Mucosa of stomach (tissue), 1 donor: Measurements from ENCODE around the gene KDM3B.

Experiments used
- H3K27me3 ChIP-seq: one replicate; pipeline ENCODE4 v1.7.0; 2013; ENCODE audit warnings: mild to moderate bottlenecking, low read length; ENCODE audit not compliant: control insufficient read depth, insufficient read depth
- H3K36me3 ChIP-seq: one replicate; pipeline ENCODE4 v1.7.0; 2013; ENCODE audit warnings: low read length; ENCODE audit not compliant: control insufficient read depth, insufficient read depth
- H3K4me1 ChIP-seq: one replicate; pipeline ENCODE4 v1.7.0; 2013; ENCODE audit warnings: mild to moderate bottlenecking, low read length; ENCODE audit not compliant: control insufficient read depth, insufficient read depth
- H3K4me3 ChIP-seq: one replicate; pipeline ENCODE4 v1.7.0; 2013; ENCODE audit warnings: low read length
- H3K9ac ChIP-seq: one replicate; pipeline ENCODE4 v1.7.0; 2013; ENCODE audit warnings: mild to moderate bottlenecking, low read length, moderate library complexity
- H3K9me3 ChIP-seq: one replicate; pipeline ENCODE4 v1.7.0; 2013; ENCODE audit warnings: mild to moderate bottlenecking, low read length, moderate library complexity; ENCODE audit not compliant: control insufficient read depth
- donor health status: Pancreatic carcinoma.

The KDM3B gene

DNA sequence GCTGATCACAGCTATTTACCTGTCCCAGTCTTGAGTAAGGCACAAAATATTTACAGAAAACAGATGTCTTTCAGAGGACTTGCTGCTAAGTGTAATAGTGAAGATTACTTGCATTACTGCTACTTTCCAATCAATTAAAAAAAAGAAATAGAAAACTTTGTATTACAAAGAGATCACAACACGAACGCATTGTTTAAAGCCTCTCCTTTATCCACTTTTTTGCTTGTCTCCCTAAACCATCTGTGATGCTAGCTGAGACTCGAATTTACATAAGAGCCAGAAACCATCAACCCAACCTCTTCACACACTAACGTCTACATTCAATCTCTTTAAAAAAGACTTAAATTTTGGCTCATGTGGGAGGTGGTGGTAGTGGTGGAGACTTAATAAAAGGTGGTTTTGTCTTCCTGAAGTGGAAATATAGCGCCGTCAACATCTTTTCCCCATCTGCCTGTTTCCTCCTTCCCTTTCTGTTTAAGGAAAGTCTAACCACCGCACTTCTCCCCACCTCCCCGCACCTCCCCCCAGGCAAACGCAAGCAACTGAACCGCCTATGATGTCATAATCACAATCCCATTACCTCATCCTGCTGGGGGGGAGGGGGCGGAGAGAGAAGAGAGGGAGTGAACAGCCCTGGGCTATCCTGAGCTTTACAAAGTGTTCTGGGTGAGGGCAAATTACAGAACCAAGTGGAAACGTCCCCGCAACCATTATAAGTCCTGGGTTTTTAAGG, 15.4 kb upstream of the KDM3B start:
- Histone ChIP-seq H3K27me3 (no peaks in the 10 kb centered on the region), H3K36me3 (no peaks in the 10 kb centered on the region), H3K4me1 (peaks cover 10% of the 10 kb centered on the region), H3K4me3 (peak overlapping the region; percentile 79), H3K9ac (peak overlapping the region; percentile 91), H3K9me3 (no peaks in the 10 kb centered on the region)

DNA sequence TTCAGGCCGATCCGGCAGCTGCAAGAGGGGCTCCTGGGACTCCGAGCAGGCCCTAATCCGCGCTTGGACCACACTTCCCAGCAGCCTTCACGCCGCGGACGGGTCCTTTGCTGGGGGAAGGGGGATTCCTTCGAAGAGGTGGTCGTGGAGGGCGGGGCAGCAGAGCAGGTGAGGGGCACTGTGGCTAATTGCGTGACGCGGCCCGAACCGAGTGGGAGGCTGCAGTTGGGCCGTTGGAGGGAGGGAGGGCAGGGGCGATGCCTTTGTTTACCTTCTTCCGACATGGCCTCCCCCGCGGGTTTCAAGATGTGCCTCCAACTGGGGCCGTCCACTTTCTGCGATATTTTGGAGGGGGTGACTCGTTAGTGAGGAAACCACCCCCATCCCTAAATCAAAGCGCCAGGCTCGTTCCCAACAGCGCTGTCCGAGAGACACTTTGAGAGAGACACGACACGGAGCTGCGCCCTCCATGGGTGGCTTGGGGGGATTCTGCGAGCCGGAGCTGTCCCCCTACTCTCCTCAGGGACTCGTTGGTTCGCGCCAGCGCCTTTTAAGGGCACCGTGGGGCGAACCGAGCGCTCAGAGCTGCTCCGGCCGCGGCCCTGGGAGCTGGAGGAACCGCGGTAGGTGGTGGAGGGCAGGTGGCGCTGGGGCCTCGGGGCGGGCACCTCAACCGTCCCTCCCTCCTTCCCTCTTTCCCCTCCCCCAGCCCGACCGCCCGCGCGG, 14.6 kb upstream of the KDM3B start, which contains the start of gene FAM53C:
Gene FAM53C, plus strand, starts transcription at position 582 of the 726 bp plus-strand sequence. CDS start 3,070 bp downstream, outside the sequence.
- H3K36me3 ChIP-seq, result no peaks in the 10 kb centered on the region
- H3K4me1 ChIP-seq, result peaks cover 10% of the 10 kb centered on the region

DNA sequence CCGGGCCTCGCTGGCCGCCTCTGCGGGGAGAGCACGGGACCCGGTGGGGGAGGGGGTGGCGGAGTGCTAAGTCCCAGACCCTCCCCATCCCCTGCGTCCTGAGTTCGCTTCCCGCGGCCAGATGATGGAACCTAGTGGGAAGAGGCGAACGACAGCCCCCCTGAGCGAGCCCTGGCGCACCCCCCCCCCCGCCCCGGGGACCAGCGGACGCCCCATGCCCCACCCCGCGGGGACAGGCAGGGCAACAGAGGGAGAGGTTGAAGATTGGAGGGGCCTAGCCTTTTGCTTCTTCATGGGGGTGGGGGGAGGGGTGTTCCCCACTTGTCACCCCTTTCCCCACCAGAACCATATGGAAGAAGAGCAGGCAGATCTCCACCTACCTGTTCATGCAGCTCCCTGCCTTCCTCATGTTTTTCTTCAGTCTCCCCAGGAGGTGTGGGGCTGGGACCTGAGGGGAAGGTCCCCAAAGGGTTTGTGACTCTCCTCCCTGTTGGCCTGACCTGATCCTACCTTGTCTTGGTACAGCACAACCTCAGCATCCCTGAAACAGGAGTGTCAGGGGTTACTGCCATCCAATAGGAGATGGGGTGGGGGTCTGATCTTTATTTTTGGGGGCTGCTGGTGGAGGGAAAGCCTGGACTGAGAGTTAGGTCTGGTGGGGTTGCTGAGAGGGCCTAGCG, 13.9 kb upstream of the KDM3B start:
- peaks cover 10% of the 10 kb centered on the region for H3K4me1 ChIP-seq
- peak overlapping the region; percentile 91 for H3K9ac ChIP-seq
- H3K36me3 ChIP-seq, result no peaks in the 10 kb centered on the region
- peak overlapping the region; percentile 79 for H3K4me3 ChIP-seq
- no peaks in the 10 kb centered on the region for H3K9me3 ChIP-seq
- no peaks in the 10 kb centered on the region for H3K27me3 ChIP-seq

More for the DNA sequence above, 14.6 kb upstream of the KDM3B start, which contains the start of gene FAM53C:
- Histone ChIP-seq H3K9me3 (no peaks in the 10 kb centered on the region), H3K9ac (peak within 1 kb of the TSS; percentile 91), H3K4me3 (peak within 1 kb of the TSS; percentile 79), H3K27me3 (no peaks in the 10 kb centered on the region)

DNA sequence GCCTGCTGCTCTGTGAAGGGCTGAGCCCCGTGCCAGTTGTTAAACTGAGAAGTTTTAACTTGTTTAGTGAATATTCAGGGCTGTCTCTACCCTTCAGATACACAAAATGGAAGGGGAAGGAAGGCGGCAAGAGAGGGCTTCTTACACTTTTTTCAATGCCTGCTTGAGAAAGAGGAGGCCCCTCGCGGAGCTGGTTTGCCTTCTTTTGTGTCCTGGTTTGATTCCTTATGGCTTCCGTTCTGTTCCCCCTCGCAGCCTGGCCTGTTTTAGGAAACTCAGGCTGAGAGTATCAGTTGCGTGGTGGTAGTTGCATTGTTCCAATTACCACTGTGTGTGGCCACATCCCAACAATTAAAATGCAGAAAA, 13.4 kb upstream of the KDM3B start:
- Histone ChIP-seq H3K27me3 (no peaks in the 10 kb centered on the region), H3K4me1 (peaks cover 10% of the 10 kb centered on the region), H3K36me3 (no peaks in the 10 kb centered on the region), H3K9me3 (no peaks in the 10 kb centered on the region), H3K9ac (peak overlapping the region; percentile 91), H3K4me3 (peak overlapping the region; percentile 79)

DNA sequence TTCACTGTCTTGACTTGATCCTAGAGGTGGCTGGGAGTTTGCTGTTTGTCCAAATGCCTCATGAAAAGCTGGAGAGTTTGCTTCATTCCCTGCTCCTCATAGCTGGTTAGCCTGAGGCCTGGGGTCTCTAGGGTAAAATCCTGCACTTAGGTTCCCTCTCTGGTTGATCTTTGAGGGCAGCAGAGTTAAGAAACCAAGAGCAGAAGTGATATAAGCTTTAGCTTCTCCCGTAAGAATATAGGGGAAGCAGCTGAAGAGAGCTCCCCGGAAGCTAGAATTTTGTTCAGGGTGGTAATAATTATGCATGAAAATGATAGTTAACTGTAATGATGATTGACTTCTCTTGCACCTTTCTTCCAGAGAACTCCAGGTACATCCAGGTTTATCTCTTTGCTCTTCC, 13.0 kb upstream of the KDM3B start:
- H3K9ac ChIP-seq, result peak overlapping the region; percentile 91

DNA sequence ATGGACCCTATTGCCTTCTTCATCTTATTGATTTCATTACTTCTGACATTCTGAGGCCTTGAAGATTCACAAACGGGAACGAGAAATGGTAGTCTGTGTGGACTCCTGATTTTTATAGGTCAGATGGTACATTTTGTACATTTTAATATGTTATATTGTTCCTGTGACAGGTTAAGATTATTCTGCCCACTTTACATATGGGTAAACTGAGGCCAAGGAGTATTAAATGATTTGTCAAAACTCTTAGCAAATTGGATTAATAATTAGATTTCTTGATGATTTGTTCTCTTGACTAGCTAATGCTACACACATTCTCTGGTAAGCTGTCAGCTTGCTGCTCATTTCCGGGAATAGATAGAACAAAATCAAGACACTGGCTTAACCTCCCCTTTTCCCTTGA, 12.5 kb upstream of the KDM3B start:
- no peaks in the 10 kb centered on the region for H3K36me3 ChIP-seq
- no peak overlapping the region for H3K9ac ChIP-seq
- no peaks in the 10 kb centered on the region for H3K9me3 ChIP-seq
- no peaks in the 10 kb centered on the region for H3K27me3 ChIP-seq
- no peak overlapping the region for H3K4me3 ChIP-seq
- peaks cover 10% of the 10 kb centered on the region for H3K4me1 ChIP-seq

More for the DNA sequence above, 13.0 kb upstream of the KDM3B start:
- Histone ChIP-seq H3K27me3 (no peaks in the 10 kb centered on the region), H3K4me1 (peaks cover 10% of the 10 kb centered on the region), H3K36me3 (no peaks in the 10 kb centered on the region), H3K9me3 (no peaks in the 10 kb centered on the region), H3K4me3 (no peak overlapping the region)

DNA sequence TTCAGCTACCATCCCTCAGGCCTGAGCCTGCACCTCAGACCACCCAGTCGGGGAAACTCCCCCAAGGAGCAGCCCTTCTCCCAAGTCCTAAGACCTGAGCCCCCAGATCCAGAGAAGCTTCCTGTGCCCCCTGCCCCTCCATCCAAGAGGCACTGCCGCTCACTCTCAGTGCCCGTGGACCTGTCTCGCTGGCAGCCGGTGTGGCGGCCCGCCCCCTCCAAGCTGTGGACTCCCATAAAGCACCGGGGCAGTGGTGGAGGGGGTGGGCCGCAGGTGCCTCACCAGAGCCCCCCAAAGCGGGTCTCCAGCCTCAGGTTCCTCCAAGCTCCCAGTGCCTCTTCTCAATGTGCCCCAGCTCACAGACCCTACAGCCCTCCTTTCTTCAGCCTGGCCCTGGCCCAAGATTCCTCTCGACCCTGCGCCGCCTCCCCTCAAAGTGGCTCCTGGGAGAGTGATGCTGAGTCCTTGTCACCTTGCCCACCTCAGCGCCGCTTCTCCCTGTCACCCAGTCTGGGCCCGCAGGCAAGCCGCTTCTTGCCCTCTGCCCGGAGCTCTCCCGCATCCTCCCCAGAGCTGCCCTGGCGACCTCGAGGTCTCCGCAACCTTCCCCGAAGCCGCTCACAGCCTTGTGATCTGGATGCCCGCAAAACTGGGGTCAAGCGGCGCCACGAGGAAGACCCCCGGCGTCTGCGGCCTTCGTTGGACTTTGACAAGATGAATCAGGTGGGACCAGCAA, 7.4 kb upstream of the KDM3B start:
- H3K9me3 ChIP-seq, result no peaks in the 10 kb centered on the region
- no peak overlapping the region for H3K4me3 ChIP-seq
- H3K4me1 ChIP-seq, result no peaks in the 10 kb centered on the region
- H3K36me3 ChIP-seq, result peaks cover 7% of the 10 kb centered on the region
- H3K27me3 ChIP-seq, result no peaks in the 10 kb centered on the region
- H3K9ac ChIP-seq, result no peak overlapping the region

DNA sequence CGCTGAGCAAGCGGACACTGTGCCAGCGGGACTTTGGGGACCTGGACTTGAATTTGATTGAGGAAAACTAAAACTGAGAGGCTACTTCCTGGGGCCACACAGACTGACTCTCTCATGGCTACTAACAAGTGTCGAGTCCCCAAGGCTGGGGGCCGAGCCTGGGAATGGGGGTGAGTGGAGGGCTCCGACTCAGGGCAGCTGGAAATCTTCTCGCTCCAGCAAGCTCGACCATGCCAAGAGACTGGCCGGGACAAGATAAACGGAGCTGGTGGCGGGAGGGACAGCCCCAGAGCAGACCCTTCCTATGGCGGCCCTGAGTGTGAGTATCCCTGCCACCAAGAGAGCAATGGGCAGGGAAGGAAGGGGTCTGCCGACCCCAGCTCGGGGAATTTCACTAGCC, 5.6 kb upstream of the KDM3B start:
- H3K27me3 ChIP-seq, result no peaks in the 10 kb centered on the region
- peaks cover 7% of the 10 kb centered on the region for H3K36me3 ChIP-seq
- no peak overlapping the region for H3K9ac ChIP-seq

DNA sequence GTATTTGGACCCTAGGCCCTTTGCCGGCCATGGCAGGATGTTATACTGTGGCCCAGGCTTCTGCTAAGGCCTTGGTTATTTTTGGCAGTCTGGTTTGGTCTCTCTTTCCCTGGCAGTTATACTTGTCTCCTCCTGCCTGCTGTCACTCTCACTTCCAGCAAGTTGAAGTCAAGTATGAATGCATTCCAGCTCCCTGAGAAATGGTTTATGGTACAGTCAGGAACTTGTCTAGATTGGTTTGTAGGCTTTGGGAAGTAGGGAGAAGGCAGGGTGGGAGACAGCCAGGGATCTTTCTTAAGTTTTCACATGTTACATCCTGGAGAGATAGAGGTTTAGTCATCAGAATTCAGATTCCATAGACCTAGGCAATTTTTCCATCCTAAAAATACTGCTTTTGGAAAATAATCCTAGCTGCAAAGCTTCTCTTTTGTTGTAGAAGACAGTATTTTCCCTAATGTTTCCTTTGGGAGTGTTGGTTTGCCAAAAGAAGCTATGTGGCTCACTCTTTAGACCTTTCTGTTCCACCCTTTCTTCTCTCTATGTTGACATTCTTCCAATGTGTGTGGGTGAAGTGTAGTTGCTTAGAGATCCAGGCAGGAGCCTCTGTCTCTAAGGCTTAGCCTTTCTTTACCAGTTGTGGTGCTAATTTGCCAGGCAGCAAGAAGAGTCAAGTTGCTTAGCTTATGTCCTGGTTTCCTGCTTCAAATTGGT, 2.5 kb upstream of the KDM3B start:
- H3K27me3 ChIP-seq, result no peaks in the 10 kb centered on the region
- H3K36me3 ChIP-seq, result peaks cover 7% of the 10 kb centered on the region
- peaks cover 8% of the 10 kb centered on the region for H3K4me1 ChIP-seq
- H3K9ac ChIP-seq, result no peak overlapping the region
- H3K4me3 ChIP-seq, result no peak overlapping the region
- H3K9me3 ChIP-seq, result no peaks in the 10 kb centered on the region

More for the DNA sequence above, 5.6 kb upstream of the KDM3B start:
- Histone ChIP-seq H3K4me1 (no peaks in the 10 kb centered on the region), H3K9me3 (no peaks in the 10 kb centered on the region), H3K4me3 (no peak overlapping the region)

DNA sequence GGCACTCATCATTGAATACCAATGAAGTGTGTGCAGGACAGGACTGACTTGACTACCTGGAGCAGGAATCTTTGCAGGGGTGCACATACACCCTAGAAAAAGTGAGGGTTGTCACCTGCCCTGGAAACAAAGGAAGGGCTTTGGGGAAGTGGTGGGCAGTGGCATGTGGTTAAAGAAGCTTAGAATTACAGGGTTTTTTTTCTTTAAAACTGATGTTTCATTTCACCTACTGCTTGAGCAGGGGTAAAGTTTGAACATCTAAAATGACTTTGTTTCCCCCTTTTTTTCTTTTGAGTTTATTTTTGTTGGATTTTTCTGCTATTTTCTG, 2.0 kb upstream of the KDM3B start:
- H3K9me3 ChIP-seq, result no peaks in the 10 kb centered on the region

DNA sequence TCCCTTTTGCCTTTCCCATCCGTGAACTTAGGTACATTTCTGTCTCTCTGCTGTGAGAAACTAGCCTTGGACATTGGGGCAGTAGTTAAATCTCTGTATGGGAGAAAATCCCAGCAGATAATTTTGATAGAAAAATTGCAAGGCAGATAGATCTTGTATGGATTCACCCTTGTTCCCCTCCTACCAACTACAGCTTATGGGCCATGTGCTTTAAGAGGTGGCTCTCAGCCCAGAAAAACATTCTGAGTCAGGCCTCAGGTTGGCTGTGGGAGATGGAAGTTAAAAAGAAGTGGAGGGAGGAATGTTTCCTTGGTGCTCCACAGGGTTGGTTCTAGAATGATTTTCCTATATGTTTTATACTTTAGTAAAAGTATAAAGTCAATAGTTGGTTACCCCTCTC, 1.4 kb upstream of the KDM3B start:
- Histone ChIP-seq H3K4me1 (peaks cover 9% of the 10 kb centered on the region), H3K36me3 (peaks cover 7% of the 10 kb centered on the region), H3K9ac (no peak overlapping the region), H3K4me3 (no peak overlapping the region), H3K9me3 (no peaks in the 10 kb centered on the region), H3K27me3 (no peaks in the 10 kb centered on the region)

More for the DNA sequence above, 2.0 kb upstream of the KDM3B start:
- Histone ChIP-seq H3K4me3 (no peak overlapping the region), H3K27me3 (no peaks in the 10 kb centered on the region), H3K4me1 (peaks cover 9% of the 10 kb centered on the region), H3K36me3 (peaks cover 7% of the 10 kb centered on the region), H3K9ac (no peak overlapping the region)
